Measurements from ENCODE around the gene ALKAL2.

DNA sequence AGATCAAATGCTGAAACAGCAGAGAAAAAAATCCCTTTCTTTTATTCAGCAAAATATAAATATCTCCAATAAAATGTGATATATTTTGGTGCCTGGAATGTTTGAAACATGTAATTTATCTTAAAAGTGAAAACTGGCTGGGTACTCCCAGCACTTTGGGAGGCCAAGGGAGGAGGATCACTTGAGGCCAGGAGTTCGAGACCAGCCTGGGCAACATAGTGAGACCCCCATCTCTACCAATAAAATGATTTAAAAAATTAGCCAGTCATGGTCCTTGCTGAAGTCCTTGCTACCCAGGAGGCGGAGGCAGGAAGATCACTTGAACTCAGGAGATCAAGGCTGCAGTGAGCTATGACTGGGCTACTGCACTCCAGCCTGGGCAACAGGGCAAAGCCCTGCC lies 32.7 kb downstream of the ALKAL2 start:
- TF ChIP-seq, protein P1, sequence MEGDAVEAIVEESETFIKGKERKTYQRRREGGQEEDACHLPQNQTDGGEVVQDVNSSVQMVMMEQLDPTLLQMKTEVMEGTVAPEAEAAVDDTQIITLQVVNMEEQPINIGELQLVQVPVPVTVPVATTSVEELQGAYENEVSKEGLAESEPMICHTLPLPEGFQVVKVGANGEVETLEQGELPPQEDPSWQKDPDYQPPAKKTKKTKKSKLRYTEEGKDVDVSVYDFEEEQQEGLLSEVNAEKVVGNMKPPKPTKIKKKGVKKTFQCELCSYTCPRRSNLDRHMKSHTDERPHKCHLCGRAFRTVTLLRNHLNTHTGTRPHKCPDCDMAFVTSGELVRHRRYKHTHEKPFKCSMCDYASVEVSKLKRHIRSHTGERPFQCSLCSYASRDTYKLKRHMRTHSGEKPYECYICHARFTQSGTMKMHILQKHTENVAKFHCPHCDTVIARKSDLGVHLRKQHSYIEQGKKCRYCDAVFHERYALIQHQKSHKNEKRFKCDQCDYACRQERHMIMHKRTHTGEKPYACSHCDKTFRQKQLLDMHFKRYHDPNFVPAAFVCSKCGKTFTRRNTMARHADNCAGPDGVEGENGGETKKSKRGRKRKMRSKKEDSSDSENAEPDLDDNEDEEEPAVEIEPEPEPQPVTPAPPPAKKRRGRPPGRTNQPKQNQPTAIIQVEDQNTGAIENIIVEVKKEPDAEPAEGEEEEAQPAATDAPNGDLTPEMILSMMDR (IDR thresholded peaks at IDR 0.05): no peak
- no peak for TF ChIP-seq POLR2A (IDR thresholded peaks at IDR 0.05)
